GM12872 (cell line): ENCODE measurements around the gene CBX1.

Source experiments
- CTCF ChIP-seq: IDR thresholded peaks from 3 replicates; pipeline ENCODE4 v1.5.1; 2011; ENCODE audit warnings: low read depth, mild to moderate bottlenecking, low read length, moderate library complexity; ENCODE audit not compliant: insufficient read depth

The CBX1 gene

GRCh38 chr17:48104440-48104839, 3.2 kb upstream of the CBX1 start:
- TF ChIP-seq CTCF, result no peak

DNA sequence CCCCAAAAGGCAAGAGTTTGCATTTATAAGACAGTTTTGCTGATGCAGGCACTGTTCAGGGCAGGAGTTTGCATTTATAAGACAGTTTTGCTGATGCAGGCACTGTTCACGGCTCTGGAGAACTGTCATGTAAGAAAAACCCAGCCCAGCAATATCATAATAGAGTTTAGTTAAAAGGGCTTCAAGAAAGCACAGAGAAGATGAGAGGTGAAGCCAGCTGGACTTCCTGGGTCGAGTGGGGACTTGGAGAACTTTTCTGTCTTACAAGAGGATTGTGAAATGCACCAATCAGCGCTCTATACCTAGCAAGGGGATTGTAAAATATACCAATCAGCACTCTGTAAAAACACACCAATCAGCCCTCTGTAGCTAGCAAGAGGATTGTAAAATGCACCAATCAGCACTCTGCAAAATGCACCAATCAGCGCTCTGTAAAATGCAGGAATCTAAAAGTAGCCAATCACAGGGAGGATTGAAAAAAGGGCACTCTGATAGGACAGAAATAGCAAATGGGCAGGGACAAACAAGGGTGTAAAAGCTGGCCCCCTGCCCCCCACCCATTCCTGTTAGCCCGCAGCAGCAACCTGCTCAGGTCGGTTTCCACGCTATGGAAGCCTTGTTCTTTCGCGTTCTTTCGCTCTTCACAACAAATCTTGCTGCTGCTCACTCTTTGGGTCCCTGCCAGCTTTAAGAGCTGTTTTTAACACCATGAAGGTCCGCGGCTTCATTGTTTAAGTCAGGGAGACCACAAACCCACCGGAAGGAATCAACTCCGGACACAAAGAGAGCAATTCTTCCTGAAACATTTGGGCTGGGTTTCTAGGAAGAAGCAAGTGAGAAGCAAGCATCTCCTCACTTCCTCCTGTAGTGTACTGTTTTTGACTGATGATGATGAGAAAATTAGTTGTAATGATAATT, 1.8 kb upstream of the CBX1 start:
- TF ChIP-seq CTCF, result no peak

DNA sequence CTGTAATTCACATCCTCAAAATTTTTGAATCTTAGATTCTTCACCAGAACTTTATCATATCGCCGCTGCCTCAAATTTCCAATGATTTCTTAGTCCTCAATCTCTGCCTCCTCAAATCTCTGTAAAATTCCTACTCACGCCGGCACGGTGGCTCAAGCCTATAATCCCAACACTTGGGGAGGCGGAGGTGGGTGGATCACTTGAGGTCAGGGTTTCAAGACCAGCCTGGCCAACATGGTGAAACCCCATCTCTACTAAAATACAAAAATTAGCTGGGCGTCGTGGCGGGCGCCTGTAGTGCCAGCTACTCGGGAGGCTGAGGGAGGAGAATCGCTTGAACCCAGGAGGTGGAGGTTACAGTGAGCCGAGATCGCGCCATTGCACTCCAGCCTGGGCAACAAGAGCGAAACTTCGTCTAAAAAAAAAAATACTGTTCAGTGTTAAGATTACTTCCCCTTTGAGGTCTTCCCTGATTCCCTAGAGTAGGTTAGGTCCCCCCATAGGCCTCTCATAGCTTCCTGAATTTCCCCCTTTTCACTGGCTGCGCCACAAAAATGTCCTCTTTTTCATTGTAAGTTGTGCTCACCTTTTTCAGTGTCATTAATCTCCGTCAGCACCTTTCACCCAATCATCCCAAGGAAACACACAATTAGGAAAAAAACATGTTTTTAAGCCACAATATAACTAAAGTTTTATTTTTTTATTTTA, 919 bp upstream of the CBX1 start:
- no peak for TF ChIP-seq CTCF

GRCh38 chr17:48100591-48101011, 677 bp downstream of the CBX1 start:
- TF ChIP-seq CTCF, result no peak

GRCh38 chr17:48100160-48100559, 1.1 kb downstream of the CBX1 start:
- TF ChIP-seq CTCF, result no peak

DNA sequence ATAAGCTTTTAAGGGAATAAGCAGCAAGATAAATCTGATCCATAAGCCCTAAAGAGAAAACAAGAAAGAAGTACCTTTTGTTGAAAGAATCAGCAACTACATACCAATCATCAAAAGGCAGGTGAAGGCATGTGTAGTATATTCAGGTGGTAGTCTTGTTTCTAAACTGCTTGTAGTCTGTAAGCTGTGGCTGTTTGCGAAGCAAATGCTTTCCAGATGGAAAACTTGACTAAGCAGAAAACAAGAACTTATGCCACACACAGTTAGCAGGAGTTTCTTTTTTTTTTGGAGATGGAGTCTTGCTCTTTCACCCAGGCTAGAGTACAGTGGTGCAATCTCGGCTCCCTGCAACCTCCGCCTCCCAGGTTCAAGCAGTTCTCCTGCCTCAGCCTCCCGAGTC, 5.7 kb downstream of the CBX1 start:
- TF ChIP-seq CTCF, result no peak

DNA sequence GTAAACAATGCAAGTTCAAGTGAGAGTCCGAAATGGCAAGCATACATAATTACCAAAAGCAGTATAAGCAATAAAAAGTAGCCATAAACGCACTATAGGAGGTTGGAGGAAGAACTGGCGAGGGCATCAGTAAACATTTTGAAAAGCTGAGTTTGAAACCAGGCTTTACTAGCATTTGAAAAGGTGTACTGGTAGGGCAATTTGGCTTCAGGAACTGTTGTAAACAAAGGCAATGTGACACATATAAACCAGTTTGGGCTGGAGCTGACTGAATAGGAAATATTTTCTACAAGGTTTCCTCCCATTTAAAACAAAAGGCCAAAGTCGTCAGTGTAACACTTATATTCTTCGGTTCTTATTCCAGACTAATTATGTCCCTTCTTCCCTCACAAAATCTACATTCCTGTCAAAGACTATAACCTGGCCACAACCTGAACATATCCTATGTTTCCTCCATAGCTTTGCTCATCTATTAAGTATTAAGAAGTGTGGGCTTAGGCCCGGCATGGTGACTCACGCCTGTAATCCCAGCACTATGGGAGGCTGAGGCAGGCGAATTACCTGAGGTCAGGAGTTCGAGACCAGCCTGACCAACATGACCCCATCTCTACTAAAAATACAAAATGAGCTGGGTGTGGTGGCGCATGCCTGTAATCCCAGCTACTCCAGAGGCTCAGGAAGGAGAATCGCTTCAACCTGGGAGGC, 7.8 kb downstream of the CBX1 start:
- TF ChIP-seq CTCF, result no peak
